Mesodermal cell (in vitro differentiated cells): ENCODE measurements around the gene PHF2.

Experiments
- H3K27ac ChIP-seq: 2 replicates; pipeline ENCODE4 v1.7.0; 2013; ENCODE audit warnings: mild to moderate bottlenecking, low read depth, low read length, moderate library complexity; ENCODE audit not compliant: severe bottlenecking
- H3K36me3 ChIP-seq: 2 replicates; pipeline ENCODE4 v1.7.1; 2013; ENCODE audit warnings: mild to moderate bottlenecking, low read length, moderate library complexity; ENCODE audit not compliant: control insufficient read depth, insufficient read depth
- H3K4me1 ChIP-seq: one replicate; pipeline ENCODE4 v1.7.1; 2013; ENCODE audit warnings: mild to moderate bottlenecking, low read length; ENCODE audit not compliant: insufficient read depth, control insufficient read depth, poor library complexity, severe bottlenecking
- H3K4me3 ChIP-seq: 2 replicates; pipeline ENCODE4 v1.7.0; 2013; ENCODE audit warnings: low read length, control low read depth, mild to moderate bottlenecking; ENCODE audit not compliant: insufficient read depth, poor library complexity, severe bottlenecking; ENCODE audit errors: extremely low read depth
- H3K9me3 ChIP-seq: 2 replicates; pipeline ENCODE4 v1.7.1; 2013; ENCODE audit warnings: mild to moderate bottlenecking, low read length, moderate library complexity; ENCODE audit not compliant: control insufficient read depth
- WGBS, 2 experiments: methylation state at CpG; one replicate each; pipeline ENCODE4 v1.1.5; 2013; ENCODE audit warnings: missing lambda C conversion rate in 2 of 2; ENCODE audit not compliant: insufficient coverage in 2 of 2; 5-methylcytosine and 5-hydroxymethylcytosine counted together

PHF2 gene

DNA sequence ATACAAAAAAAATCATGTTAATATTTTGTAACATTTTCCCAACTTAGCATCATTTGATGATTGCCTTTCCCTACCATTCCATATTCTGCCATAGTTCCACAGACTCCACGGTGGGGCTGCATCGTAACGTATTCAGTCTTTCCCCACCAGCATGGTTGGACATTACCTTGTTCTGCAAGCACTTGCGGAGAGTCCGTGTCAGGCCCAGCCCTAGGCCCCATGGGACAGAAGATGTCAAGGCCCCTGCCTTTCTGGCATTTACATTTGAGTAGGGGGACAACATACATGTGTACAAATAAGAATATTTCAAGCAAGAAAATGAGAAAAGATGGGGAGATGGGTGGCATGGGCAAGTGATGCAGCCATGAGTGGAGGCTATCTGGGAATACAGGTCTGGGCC, 8.2 kb upstream of the PHF2 start:
- H3K4me3 ChIP-seq, result no peak overlapping the region
- 95 to 98% methylated on average over 4 of the region's 5 CpGs for WGBS, 2 experiments
- H3K36me3 ChIP-seq, result peaks cover 14% of the 10 kb centered on the region
- H3K4me1 ChIP-seq, result peaks cover 4% of the 10 kb centered on the region
- H3K9me3 ChIP-seq, result peaks cover 14% of the 10 kb centered on the region
- H3K27ac ChIP-seq, result no peak overlapping the region

GRCh38 chr9:93569621-93570174, 6.7 kb upstream of the PHF2 start:
- Histone ChIP-seq H3K9me3 (peaks cover 14% of the 10 kb centered on the region), H3K4me1 (peaks cover 4% of the 10 kb centered on the region), H3K27ac (no peak overlapping the region), H3K4me3 (no peak overlapping the region), H3K36me3 (no peaks in the 10 kb centered on the region)
- WGBS, 2 experiments, result 92 to 94% methylated on average over 1 of the region's 1 CpG

DNA sequence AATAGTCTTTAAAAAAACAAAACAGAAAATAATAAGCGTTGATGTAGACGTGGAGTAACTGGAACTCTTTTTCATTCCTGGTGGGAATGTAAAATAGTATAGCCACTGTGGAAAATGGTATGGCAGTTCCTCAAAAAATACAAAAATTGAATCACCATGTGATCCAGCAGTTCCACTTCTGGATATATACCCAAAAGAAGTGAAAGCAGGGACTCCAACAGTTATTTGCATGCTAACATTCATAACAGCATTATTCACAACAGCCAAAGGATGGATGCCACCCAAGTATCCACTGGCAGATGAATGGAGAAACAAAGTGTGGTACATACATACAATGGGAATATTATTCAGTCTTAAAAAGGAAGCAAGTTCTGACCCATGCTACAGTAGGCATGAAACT, 4.2 kb upstream of the PHF2 start:
- Histone ChIP-seq H3K36me3 (no peaks in the 10 kb centered on the region), H3K4me1 (peaks cover 7% of the 10 kb centered on the region), H3K9me3 (peaks cover 14% of the 10 kb centered on the region), H3K4me3 (no peak overlapping the region), H3K27ac (no peak overlapping the region)
- WGBS, 2 experiments, result no CpG with 5 or more reads among the region's 2 CpGs

DNA sequence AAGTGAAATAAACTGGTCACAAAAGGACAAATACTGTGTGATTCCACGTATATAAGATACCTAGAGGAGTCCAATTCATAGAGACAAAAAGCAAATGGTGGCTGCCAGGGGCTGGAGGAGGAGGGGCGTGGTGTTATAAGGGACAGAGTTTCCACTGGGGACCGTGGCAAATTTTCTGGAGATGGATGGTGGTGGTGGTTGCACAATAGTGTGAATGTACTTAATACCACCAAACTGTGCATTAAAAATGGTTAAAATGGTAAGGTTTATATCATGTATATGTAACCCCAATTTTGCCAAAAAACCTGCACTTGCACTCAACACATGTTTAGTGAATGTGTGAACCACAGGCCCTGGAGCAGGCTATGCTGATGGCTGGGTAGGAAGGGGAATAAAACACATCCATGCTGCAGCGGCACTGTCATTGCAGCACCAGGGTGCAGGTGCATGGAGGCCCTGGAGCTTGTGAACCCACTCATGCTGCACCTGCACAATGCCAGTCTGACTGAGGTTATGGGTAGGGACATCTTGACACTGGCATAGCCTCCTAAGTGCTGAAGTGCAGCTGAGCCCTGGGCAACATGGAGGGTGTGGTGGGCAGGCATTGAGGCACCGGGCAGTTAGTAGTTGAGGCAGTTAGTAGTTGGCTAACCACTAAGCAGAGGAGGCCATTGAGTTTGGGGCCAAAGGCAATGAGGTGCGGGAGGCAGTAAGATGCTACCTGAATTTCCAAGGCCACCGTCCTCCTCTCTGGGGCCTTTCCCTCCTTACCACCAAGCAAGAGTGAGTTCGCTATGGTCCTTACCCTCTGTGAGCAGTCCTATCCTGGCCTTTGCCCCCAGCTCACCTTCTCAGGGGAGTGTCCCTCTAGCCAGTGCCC, 3.5 kb upstream of the PHF2 start:
- H3K36me3 ChIP-seq, result no peaks in the 10 kb centered on the region
- 80 to 97% methylated on average over 6 of the region's 8 CpGs for WGBS, 2 experiments
- H3K4me3 ChIP-seq, result no peak overlapping the region
- H3K4me1 ChIP-seq, result peaks cover 7% of the 10 kb centered on the region
- H3K9me3 ChIP-seq, result peaks cover 14% of the 10 kb centered on the region
- H3K27ac ChIP-seq, result no peak overlapping the region

DNA sequence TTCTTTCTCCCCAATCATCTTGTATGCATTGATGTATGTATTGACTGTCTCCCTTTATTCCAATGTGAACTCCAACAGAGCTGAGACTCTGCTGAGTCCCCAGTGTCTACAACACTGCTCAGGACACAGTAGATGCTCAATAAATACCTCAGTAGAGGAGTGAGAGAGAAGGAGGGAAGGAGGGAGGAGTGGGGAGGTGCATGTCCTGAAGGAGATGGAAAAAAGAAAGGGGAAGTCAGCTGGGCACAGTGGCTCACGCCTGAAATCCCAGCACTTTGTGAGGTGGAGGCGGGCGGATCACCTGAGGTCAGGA, 2.9 kb upstream of the PHF2 start:
- Histone ChIP-seq H3K9me3 (peaks cover 14% of the 10 kb centered on the region), H3K4me1 (peaks cover 7% of the 10 kb centered on the region), H3K4me3 (no peak overlapping the region), H3K27ac (no peak overlapping the region), H3K36me3 (no peaks in the 10 kb centered on the region)
- WGBS, 2 experiments, result no CpG with 5 or more reads among the region's 3 CpGs

GRCh38 chr9:93574091-93574899, 2.1 kb upstream of the PHF2 start:
- H3K4me1 ChIP-seq, result peaks cover 7% of the 10 kb centered on the region
- H3K27ac ChIP-seq, result no peak overlapping the region
- no peak overlapping the region for H3K4me3 ChIP-seq
- no peaks in the 10 kb centered on the region for H3K36me3 ChIP-seq
- 94 to 96% methylated on average over 7 of the region's 9 CpGs for WGBS, 2 experiments
- peaks cover 14% of the 10 kb centered on the region for H3K9me3 ChIP-seq

- H3K4me1 ChIP-seq, result peaks cover 7% of the 10 kb centered on the region
- H3K4me3 ChIP-seq, result peak overlapping the region; percentile 78
- 23% methylated on average over 25 to 26 of the region's 30 CpGs for WGBS, 2 experiments
- H3K27ac ChIP-seq, result no peak overlapping the region
- H3K36me3 ChIP-seq, result no peaks in the 10 kb centered on the region
- H3K9me3 ChIP-seq, result peaks cover 14% of the 10 kb centered on the region
Measured at GRCh38 chr9:93574900-93575795, 1.2 kb upstream of the PHF2 start.

DNA sequence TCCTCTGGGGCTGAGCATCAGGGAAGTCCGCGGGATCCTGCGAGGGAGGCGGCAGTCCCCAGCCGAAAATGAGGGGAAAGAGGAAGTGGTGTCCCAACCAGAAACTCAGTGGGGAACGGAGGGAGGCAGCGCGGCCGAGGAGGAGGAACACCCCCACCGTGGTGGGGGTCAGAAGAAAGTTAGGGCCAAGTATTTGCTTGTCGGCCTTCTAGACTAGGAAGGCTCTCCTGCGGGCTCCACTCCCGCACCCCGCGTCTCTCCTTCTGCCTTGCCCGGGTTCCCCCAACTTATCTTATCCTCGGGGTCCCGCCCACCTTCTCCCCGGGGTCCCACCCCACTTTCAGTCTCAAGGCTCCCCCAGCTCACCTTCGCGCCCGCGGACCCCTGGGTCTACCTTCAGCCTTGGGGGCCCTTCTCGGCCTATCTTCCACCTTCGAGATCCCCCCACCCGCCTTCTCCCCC, 557 bp upstream of the PHF2 start:
- no peaks in the 10 kb centered on the region for H3K36me3 ChIP-seq
- H3K9me3 ChIP-seq, result peaks cover 8% of the 10 kb centered on the region
- H3K27ac ChIP-seq, result no peak overlapping the region
- H3K4me3 ChIP-seq, result peak overlapping the region; percentile 78
- peaks cover 7% of the 10 kb centered on the region for H3K4me1 ChIP-seq
- 0 to 1% methylated on average over 7 to 15 of the region's 26 CpGs for WGBS, 2 experiments

DNA sequence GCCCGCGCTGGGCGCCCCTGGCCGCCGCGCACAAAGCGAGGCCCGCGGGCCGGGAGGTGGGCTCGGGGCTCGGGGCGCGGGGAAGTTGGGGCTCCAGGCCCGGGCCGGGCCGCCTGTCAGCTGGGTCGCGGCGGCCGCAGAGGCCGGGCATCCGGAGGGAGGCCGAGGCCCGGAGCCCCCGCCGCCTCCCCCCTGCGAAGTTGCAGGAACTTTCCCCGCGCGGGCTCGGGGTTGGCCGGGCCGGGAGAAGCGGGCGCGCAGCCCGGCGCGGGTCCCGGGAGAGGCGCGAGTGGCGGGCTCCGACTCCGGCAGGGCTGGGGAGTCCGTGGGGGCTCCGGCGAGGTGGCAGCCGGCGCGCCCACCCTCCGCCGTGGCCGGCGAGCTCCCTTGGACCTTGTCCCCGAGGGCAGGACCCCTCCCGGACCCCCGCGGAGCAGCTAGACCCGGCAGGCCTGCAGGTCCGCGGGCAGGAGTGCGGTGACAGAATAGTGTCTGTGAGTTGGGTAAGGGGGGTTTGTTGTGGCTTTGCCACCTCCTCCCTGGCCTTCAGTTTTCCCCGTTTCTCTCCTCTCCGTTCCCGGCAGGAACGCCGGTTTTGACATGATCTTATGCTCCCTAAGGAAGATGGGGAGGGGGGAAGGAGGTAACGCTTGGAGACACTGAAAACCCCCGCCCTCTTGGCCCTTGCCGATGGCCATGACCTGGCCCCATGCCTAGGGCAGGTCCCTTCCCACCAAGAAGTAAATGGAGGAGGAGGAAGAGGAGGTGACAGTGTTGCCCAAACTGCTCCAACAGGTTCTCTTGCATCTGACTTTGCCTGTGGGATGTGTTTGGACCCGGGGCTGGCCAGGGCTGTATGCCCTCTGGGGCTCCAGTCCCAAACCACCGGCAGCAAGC, 942 bp downstream of the PHF2 start:
- Histone ChIP-seq H3K4me3 (peak overlapping the region; percentile 63), H3K4me1 (peaks cover 7% of the 10 kb centered on the region), H3K9me3 (no peaks in the 10 kb centered on the region), H3K27ac (no peak overlapping the region), H3K36me3 (no peaks in the 10 kb centered on the region)
- 3 to 5% methylated on average over 35 to 56 of the region's 74 CpGs for WGBS, 2 experiments
